ENCODE results near the gene C1orf94. TPM values are rescaled to one million over a fixed set of nuclear protein-coding genes. Genes with fewer than 3 reads are reported as not detected.

The C1orf94 gene
- polyA plus RNA-seq, 1 of the 3 experiments (the other 2 are of a cell fraction): not detected

DNA sequence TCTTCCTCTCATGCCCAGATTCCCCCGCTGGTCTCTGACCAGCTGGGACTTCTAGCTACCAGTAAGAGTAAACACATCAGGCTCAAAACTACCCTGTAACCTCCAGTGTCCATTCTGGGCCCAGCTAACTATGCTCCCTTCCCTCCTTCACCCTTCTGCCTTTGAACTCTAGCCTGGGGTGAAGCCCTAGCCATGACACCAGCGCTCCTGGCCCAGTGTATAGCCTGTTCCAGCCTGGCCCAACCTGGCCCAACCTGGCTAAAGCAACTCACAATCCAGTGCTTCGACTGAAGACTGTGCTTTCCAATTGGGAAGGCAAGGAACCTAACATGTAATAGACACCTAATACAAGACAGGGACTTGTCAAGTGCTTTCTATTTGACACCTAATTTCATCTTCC, 39.3 kb upstream of the C1orf94 start:
- Histone ChIP-seq H3K9me2 (no peaks in the 10 kb centered on the region), H3K27me3 (ENCODE audit: insufficient read depth) (no peaks in the 10 kb centered on the region), H3K4me1 (ENCODE audit: control insufficient read depth in 1 of 2, insufficient read depth in 2 of 2, low read depth in 1 of 2, low read length in 1 of 2) (no peaks in the 10 kb centered on the region), H3K4me3 (ENCODE audit: low read depth in 2 of 2, low read length in 1 of 2) (no peak overlapping the region), H3K9me3 (no peaks in the 10 kb centered on the region), H3K9ac (no peak overlapping the region), H3K36me3 (replicated peaks in 1 of 2; ENCODE audit: control insufficient read depth in 1 of 2, insufficient read depth in 2 of 2, low read length in 1 of 2) (no peaks in the 10 kb centered on the region), H2AFZ (ENCODE audit: low read depth) (no peak overlapping the region), H3K4me2 (no peak overlapping the region), H3K27ac (ENCODE audit: low read depth in 2 of 2, low read length in 1 of 2) (no peak overlapping the region), H4K20me1 (ENCODE audit: insufficient read depth) (no peaks in the 10 kb centered on the region), H3F3A (replicated peaks; ENCODE audit: insufficient read depth) (no peaks in the 10 kb centered on the region), H3K79me2 (ENCODE audit: insufficient read depth) (no peaks in the 10 kb centered on the region)
- no peak for DNase-seq
- WGBS (ENCODE audit: low lambda C conversion rate): 11% methylated on average over 2 of the region's 3 CpGs
- CTCF ChIA-PET: interaction anchor here (0.7 to 1.2 kb wide), 2 partner anchors 26 to 505 kb away, joined by 3 to 10 read pairs; no protein-coding TSS in a partner anchor
- POLR2A ChIA-PET: no interaction called here
- TF ChIP-seq TEAD4 (IDR thresholded peaks at IDR 0.05; ENCODE audit: borderline replicate concordance, insufficient read depth) (no peak), RCOR1 (IDR thresholded peaks at IDR 0.05; ENCODE audit: low read length) (no peak)

DNA sequence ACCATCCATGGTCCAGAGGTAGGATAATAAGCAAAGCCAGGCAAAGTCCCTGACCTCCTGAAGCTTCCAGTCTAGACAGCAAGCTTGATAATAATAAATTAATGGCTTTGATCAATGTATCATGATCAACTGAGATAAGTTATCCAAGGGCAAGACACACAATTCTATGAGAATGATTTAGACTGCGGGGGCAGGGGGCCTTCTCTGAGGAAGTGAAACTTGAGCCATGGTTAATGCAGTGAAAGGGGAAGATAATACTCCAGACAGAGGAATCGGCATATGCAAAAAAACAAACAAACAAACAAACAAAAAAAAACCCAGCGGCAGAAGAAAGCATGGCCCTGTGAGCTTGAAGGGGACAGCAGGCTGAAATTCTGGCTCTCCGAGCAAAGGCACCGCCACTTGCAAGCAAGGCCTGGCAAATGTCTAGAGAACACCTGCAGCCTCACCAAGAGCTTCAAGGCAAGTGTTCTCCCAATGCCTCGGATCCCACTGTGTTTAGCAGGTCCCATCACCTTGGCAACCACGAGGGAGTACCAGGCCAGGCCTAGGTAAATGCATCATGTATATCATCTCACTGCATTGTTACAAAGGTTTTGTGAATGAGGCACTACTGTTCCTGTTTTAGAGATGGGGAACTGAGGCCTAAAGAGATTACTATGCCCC, 36.6 kb upstream of the C1orf94 start:
- no peaks in the 10 kb centered on the region for H3K79me2 ChIP-seq (ENCODE audit: insufficient read depth)
- TF ChIP-seq NRF1 (IDR thresholded peaks at IDR 0.05; ENCODE audit: low read depth, low read length) (no peak), GABPA (IDR thresholded peaks at IDR 0.05; ENCODE audit: low read depth) (no peak), SMC3 (IDR thresholded peaks at IDR 0.05; ENCODE audit: low read depth, low read length) (no peak), YY1 (IDR thresholded peaks at IDR 0.05; ENCODE audit: low read depth) (no peak), NFIC (IDR thresholded peaks at IDR 0.05; ENCODE audit: borderline replicate concordance) (no peak), SIN3A (IDR thresholded peaks at IDR 0.05; ENCODE audit: borderline replicate concordance, low read depth, low read length) (no peak), GATA2 (CRISPR knock-in tag; IDR thresholded peaks at IDR 0.05) (no peak), RAD21 (IDR thresholded peaks at IDR 0.05; ENCODE audit: low read length) (no peak), EZH2phosphoT487 (IDR thresholded peaks at IDR 0.05; ENCODE audit: borderline replicate concordance, low read depth) (no peak), POLR2AphosphoS5 (IDR thresholded peaks at IDR 0.05; ENCODE audit: low read depth, low read length) (no peak), MXI1 (IDR thresholded peaks at IDR 0.05; ENCODE audit: low read depth, low read length) (no peak), PBX3 (IDR thresholded peaks at IDR 0.05) (no peak), FOSL2 (IDR thresholded peaks at IDR 0.05; ENCODE audit: borderline replicate concordance, low read depth) (no peak)
- TF ChIP-seq, protein P1, sequence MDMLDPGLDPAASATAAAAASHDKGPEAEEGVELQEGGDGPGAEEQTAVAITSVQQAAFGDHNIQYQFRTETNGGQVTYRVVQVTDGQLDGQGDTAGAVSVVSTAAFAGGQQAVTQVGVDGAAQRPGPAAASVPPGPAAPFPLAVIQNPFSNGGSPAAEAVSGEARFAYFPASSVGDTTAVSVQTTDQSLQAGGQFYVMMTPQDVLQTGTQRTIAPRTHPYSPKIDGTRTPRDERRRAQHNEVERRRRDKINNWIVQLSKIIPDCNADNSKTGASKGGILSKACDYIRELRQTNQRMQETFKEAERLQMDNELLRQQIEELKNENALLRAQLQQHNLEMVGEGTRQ (IDR thresholded peaks at IDR 0.05; ENCODE audit: borderline replicate concordance, low read depth, low read length): no peak
- TF ChIP-seq, protein P2, sequence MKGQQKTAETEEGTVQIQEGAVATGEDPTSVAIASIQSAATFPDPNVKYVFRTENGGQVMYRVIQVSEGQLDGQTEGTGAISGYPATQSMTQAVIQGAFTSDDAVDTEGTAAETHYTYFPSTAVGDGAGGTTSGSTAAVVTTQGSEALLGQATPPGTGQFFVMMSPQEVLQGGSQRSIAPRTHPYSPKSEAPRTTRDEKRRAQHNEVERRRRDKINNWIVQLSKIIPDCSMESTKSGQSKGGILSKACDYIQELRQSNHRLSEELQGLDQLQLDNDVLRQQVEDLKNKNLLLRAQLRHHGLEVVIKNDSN (IDR thresholded peaks at IDR 0.05; ENCODE audit: borderline replicate concordance, low read depth): no peak
- TF ChIP-seq, protein P3, sequence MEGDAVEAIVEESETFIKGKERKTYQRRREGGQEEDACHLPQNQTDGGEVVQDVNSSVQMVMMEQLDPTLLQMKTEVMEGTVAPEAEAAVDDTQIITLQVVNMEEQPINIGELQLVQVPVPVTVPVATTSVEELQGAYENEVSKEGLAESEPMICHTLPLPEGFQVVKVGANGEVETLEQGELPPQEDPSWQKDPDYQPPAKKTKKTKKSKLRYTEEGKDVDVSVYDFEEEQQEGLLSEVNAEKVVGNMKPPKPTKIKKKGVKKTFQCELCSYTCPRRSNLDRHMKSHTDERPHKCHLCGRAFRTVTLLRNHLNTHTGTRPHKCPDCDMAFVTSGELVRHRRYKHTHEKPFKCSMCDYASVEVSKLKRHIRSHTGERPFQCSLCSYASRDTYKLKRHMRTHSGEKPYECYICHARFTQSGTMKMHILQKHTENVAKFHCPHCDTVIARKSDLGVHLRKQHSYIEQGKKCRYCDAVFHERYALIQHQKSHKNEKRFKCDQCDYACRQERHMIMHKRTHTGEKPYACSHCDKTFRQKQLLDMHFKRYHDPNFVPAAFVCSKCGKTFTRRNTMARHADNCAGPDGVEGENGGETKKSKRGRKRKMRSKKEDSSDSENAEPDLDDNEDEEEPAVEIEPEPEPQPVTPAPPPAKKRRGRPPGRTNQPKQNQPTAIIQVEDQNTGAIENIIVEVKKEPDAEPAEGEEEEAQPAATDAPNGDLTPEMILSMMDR (IDR thresholded peaks at IDR 0.05): no peak
- H3K27me3 ChIP-seq (ENCODE audit: insufficient read depth): no peaks in the 10 kb centered on the region
- H3K9ac ChIP-seq: no peak overlapping the region
- WGBS (ENCODE audit: low lambda C conversion rate): 34% methylated on average over 7 of the region's 7 CpGs
- H3K27ac ChIP-seq (ENCODE audit: low read depth in 2 of 2, low read length in 1 of 2): no peak overlapping the region
- H3K4me3 ChIP-seq (ENCODE audit: low read depth in 2 of 2, low read length in 1 of 2): no peak overlapping the region
- ChIA-PET CTCF (no interaction called here), POLR2A (no interaction called here)
- no peak for DNase-seq
- H3K9me2 ChIP-seq: no peaks in the 10 kb centered on the region
- no peaks in the 10 kb centered on the region for H3K4me1 ChIP-seq (ENCODE audit: control insufficient read depth in 1 of 2, insufficient read depth in 2 of 2, low read depth in 1 of 2, low read length in 1 of 2)
- H3K9me3 ChIP-seq: no peaks in the 10 kb centered on the region
- no peak overlapping the region for H2AFZ ChIP-seq (ENCODE audit: low read depth)
- H3F3A ChIP-seq (replicated peaks; ENCODE audit: insufficient read depth): no peaks in the 10 kb centered on the region
- H3K4me2 ChIP-seq: no peak overlapping the region
- H4K20me1 ChIP-seq (ENCODE audit: insufficient read depth): no peaks in the 10 kb centered on the region
- H3K36me3 ChIP-seq (replicated peaks in 1 of 2; ENCODE audit: control insufficient read depth in 1 of 2, insufficient read depth in 2 of 2, low read length in 1 of 2): no peaks in the 10 kb centered on the region
